KMS-11 (cell line): Measurements from ENCODE around the gene ADAM12.

Experiments used
- H2AFZ ChIP-seq: fragments of 200-600 bp; sonication (generic); 2 replicates; pipeline ENCODE4 v1.6.1; 2016; ENCODE audit warnings: antibody characterized with exemption, mixed run types, low read depth
- H3K27ac ChIP-seq: fragments of 200-600 bp; sonication (generic); 2 replicates; pipeline ENCODE4 v1.6.1; 2016; ENCODE audit warnings: mild to moderate bottlenecking, mixed run types
- H3K27me3 ChIP-seq: fragments of 200-600 bp; sonication (generic); 2 replicates; pipeline ENCODE4 v1.6.1; 2017; ENCODE audit warnings: mild to moderate bottlenecking, low read depth, mixed run types, moderate library complexity; ENCODE audit not compliant: insufficient read depth
- H3K36me3 ChIP-seq: fragments of 200-600 bp; sonication (generic); 2 replicates; pipeline ENCODE4 v1.6.1; 2017; ENCODE audit warnings: mild to moderate bottlenecking, mixed run types; ENCODE audit not compliant: insufficient read depth
- H3K4me1 ChIP-seq: fragments of 200-600 bp; sonication (generic); 2 replicates; pipeline ENCODE4 v1.6.1; 2016; ENCODE audit warnings: mild to moderate bottlenecking, low read depth, mixed run types; ENCODE audit not compliant: poor library complexity, severe bottlenecking
- H3K4me2 ChIP-seq: fragments of 200-600 bp; sonication (generic); 2 replicates; pipeline ENCODE4 v1.7.0; 2016; ENCODE audit warnings: mild to moderate bottlenecking, mixed run types
- H3K4me3 ChIP-seq: fragments of 200-600 bp; sonication (generic); IDR thresholded peaks from 2 replicates; pipeline ENCODE4 v1.6.1; 2017; ENCODE audit warnings: low read depth, low read length, mixed read lengths; ENCODE audit not compliant: insufficient read depth
- H3K79me2 ChIP-seq: fragments of 200-600 bp; sonication (generic); 2 replicates; pipeline ENCODE4 v1.6.1; 2016; ENCODE audit warnings: low read depth, mixed run types; ENCODE audit not compliant: insufficient read depth
- H3K9ac ChIP-seq: fragments of 200-600 bp; sonication (generic); 2 replicates; pipeline ENCODE4 v1.6.1; 2016; ENCODE audit warnings: mild to moderate bottlenecking, mixed run types
- H4K20me1 ChIP-seq: fragments of 200-600 bp; sonication (generic); 2 replicates; pipeline ENCODE4 v1.6.1; 2016; ENCODE audit warnings: mild to moderate bottlenecking, mixed run types; ENCODE audit not compliant: insufficient read depth
- CTCF ChIP-seq: fragments of 200-600 bp; sonication (generic); conservative IDR thresholded peaks from 2 replicates; pipeline ENCODE4 v1.6.1; 2017; ENCODE audit warnings: low read depth, mild to moderate bottlenecking, antibody characterized with exemption, low read length, moderate library complexity, mixed read lengths

The ADAM12 gene

GRCh38 chr10:126101736-126102135 is 286.5 kb downstream of the ADAM12 start:
- no peaks in the 10 kb centered on the region for H3K79me2 ChIP-seq
- H3K27me3 ChIP-seq = no peaks in the 10 kb centered on the region
- no peak overlapping the region for H2AFZ ChIP-seq
- H3K4me1 ChIP-seq = no peaks in the 10 kb centered on the region
- H4K20me1 ChIP-seq = no peaks in the 10 kb centered on the region
- no peaks in the 10 kb centered on the region for H3K36me3 ChIP-seq
- no peak overlapping the region for H3K27ac ChIP-seq
- H3K4me2 ChIP-seq = no peak overlapping the region
- H3K9ac ChIP-seq = no peak overlapping the region
- no peak for TF ChIP-seq CTCF
- no peak overlapping the region for H3K4me3 ChIP-seq

- Histone ChIP-seq H3K9ac (no peak overlapping the region), H3K36me3 (no peaks in the 10 kb centered on the region), H2AFZ (no peak overlapping the region), H3K4me2 (no peak overlapping the region), H3K4me3 (no peak overlapping the region), H4K20me1 (no peaks in the 10 kb centered on the region), H3K79me2 (no peaks in the 10 kb centered on the region), H3K4me1 (no peaks in the 10 kb centered on the region), H3K27me3 (no peaks in the 10 kb centered on the region), H3K27ac (no peak overlapping the region)
- TF ChIP-seq CTCF = no peak
These were observed 287.0 kb downstream of the ADAM12 start for GRCh38 chr10:126101325-126101724.

- no peak overlapping the region for H2AFZ ChIP-seq
- no peaks in the 10 kb centered on the region for H4K20me1 ChIP-seq
- H3K36me3 ChIP-seq = no peaks in the 10 kb centered on the region
- no peak overlapping the region for H3K27ac ChIP-seq
- H3K9ac ChIP-seq = no peak overlapping the region
- H3K79me2 ChIP-seq = no peaks in the 10 kb centered on the region
- no peak overlapping the region for H3K4me2 ChIP-seq
- H3K4me3 ChIP-seq = no peak overlapping the region
- H3K27me3 ChIP-seq = no peaks in the 10 kb centered on the region
- H3K4me1 ChIP-seq = no peaks in the 10 kb centered on the region
- TF ChIP-seq CTCF = no peak
These were observed 288.9 kb downstream of the ADAM12 start for GRCh38 chr10:126099366-126099765.

GRCh38 chr10:126098226-126098581 is 290.1 kb downstream of the ADAM12 start:
- no peak overlapping the region for H3K9ac ChIP-seq
- H3K79me2 ChIP-seq = no peaks in the 10 kb centered on the region
- H3K36me3 ChIP-seq = no peaks in the 10 kb centered on the region
- H3K4me1 ChIP-seq = no peaks in the 10 kb centered on the region
- no peak overlapping the region for H3K27ac ChIP-seq
- H3K27me3 ChIP-seq = no peaks in the 10 kb centered on the region
- no peak for TF ChIP-seq CTCF
- no peak overlapping the region for H2AFZ ChIP-seq
- no peaks in the 10 kb centered on the region for H4K20me1 ChIP-seq
- H3K4me3 ChIP-seq = no peak overlapping the region
- H3K4me2 ChIP-seq = no peak overlapping the region
